Epithelial cell of prostate (primary cell): ENCODE data around the gene SIL1.

ENCODE experiments used
- DNase-seq: peaks from one replicate; pipeline ENCODE4 v3.0.0-alpha.2; 2011; ENCODE audit warnings: low read depth, low spot score
- H3K27ac ChIP-seq: fragments of 450-650 bp; 2 replicates; pipeline ENCODE4 v1.5.1; 2017; ENCODE audit warnings: mild to moderate bottlenecking

Gene SIL1

DNA sequence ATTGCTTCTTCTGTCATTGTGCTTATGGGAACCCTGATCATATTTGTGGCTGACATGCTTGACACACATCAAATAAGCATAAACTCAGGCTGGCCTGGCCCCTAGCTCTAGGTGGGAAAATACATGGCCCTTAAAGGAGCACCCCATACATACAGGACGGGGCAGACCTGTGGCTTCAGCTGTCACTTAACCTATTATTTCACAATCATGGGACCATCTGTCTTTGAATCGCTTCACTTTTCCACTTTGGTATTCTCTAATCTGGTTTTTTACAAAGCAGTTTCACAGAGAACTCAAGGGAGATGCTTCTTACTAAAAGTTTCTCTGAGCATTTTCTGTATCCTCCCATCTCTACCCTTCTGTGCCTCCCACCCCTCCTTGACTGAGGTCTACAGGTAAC is 288.4 kb downstream of the SIL1 start:
- DNase-seq: no peak

GRCh38 chr5:138905541-138905940 is 292.6 kb downstream of the SIL1 start:
- peak overlapping the region; percentile 23 for H3K27ac ChIP-seq
- DNase-seq: no peak

More for the DNA sequence above, 288.4 kb downstream of the SIL1 start:
- no peak overlapping the region for H3K27ac ChIP-seq

DNA sequence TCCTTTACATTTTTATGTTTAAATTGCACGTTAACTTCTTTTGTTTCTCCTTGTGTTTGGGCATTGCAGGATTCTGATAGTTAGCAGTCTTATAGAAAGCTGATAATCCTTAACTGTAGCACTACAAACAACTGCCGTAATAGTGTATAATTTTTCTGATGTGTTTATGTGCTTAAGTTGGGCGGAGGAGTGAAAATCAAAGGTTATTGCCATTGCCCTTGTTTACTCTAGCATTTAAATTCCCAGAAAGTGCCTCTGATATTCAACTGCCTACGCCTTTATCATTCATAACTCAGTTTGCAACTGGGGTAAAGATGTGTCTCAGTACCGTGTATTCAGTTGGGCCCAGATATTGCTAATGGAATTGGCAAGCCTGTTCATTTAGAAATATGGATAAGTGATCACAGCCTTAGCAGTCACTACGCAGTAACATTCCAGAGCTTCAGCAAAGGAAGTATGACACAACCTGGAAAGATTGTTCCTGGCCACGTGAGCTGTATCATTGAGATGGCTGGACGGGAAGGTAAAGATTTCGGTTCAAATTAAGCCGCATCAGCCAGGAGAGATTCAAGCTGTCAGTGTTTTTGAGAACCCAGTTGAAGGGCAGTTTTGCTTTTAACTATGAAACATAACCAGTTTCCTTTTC is 294.9 kb downstream of the SIL1 start:
- peak overlapping the region; percentile 27 for H3K27ac ChIP-seq
- DNase-seq: no peak

GRCh38 chr5:138901716-138902115 is 296.5 kb downstream of the SIL1 start:
- no peak for DNase-seq
- H3K27ac ChIP-seq: no peak overlapping the region

DNA sequence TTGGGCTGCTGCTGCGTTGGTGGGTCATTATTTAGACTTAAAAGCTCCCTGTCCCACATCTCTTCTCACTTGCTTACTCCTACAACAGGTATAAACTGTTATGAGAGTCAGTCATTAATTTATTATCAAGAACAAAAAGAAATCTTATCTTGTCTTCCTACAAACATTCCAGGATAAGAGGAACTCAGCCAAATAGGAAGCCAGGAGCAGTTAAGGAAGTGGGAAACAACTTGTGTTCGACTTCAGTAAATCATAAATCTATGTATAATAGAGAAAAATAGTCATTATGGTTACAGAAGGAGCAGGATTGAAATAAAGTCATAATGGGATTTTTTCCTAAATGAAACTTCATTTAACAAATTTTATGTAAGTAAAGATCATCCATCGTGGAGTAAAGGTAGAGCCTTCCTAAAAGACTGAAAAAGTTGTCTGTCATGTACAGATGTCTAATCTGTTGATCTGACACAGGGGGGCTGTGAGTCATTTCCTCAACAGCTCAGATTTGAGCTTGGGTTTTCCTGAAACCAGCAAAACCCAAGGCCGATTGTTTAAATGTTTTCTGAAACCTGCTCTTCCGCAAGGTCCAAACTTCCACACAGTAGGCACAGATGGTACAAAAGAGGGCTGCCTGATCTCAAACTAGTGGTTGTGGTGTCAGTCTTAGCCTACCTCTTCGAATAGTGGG is 297.7 kb downstream of the SIL1 start:
- DNase-seq: no peak
- peak overlapping the region; percentile 27 for H3K27ac ChIP-seq

GRCh38 chr5:138898742-138899141 is 299.4 kb downstream of the SIL1 start:
- no peak overlapping the region for H3K27ac ChIP-seq
- DNase-seq: no peak

GRCh38 chr5:138898299-138898698 is 299.9 kb downstream of the SIL1 start:
- DNase-seq: no peak
- no peak overlapping the region for H3K27ac ChIP-seq
